ENCODE measurements around the gene CCDC183. TPM values are rescaled to one million over a fixed set of nuclear protein-coding genes. Genes with fewer than 3 reads are reported as not detected.
A peak's percentile ranks its signal among the peaks of the same experiment; 100 is the strongest.
"Not testable (repeated sequence)": the region's sequence is repeated elsewhere in the genome, so short reads cannot be mapped to it uniquely, and the experiment has no call there.

Gene CCDC183
- total and polyA plus RNA-seq, 4 donors, result 0.38 to 4.6 (median 2.2) TPM

- peaks cover 0 to 3% (median 0%) of the 10 kb centered on the region in 3 donors for H3K27me3 ChIP-seq (ENCODE audit: control insufficient read depth in 3 of 3, insufficient read depth in 3 of 3, low read length in 2 of 3)
- no peak for TF ChIP-seq CTCF (IDR thresholded peaks at IDR 0.05; ENCODE audit: control extremely low read depth, extremely low read depth)
- DNase-seq (no peak), ATAC-seq (ENCODE audit: insufficient read depth, low FRiP score) (no peak)
- no peak overlapping the region for H3K4me3 ChIP-seq
- H3K9me3 ChIP-seq (ENCODE audit: control insufficient read depth in 4 of 4, insufficient read depth in 3 of 4, low read length in 3 of 4), result no peaks in the 10 kb centered on the region
- H3K27ac ChIP-seq (ENCODE audit: low read depth in 1 of 2, low read length in 1 of 2), result no peak overlapping the region
- peaks cover 0 to 2% (median 0%) of the 10 kb centered on the region in 5 donors for H3K4me1 ChIP-seq (ENCODE audit: control insufficient read depth in 5 of 5, insufficient read depth in 5 of 5, low read length in 5 of 5)
- WGBS, 2 donors, result 89 to 90% methylated on average over 14 of the region's 14 CpGs
- no peak overlapping the region for H3K9ac ChIP-seq (ENCODE audit: insufficient read depth in 1 of 2, low read length in 2 of 2)
- H3K36me3 ChIP-seq (ENCODE audit: control insufficient read depth in 4 of 4, insufficient read depth in 4 of 4, low read length in 4 of 4), result no peaks in the 10 kb centered on the region
Measured at GRCh38 chr9:136763649-136764035, 32.5 kb upstream of the CCDC183 start.

- Histone ChIP-seq H3K9me3 (ENCODE audit: control insufficient read depth in 4 of 4, insufficient read depth in 3 of 4, low read length in 3 of 4) (no peaks in the 10 kb centered on the region), H3K36me3 (ENCODE audit: control insufficient read depth in 4 of 4, insufficient read depth in 4 of 4, low read length in 4 of 4) (no peaks in the 10 kb centered on the region), H3K27me3 (ENCODE audit: control insufficient read depth in 3 of 3, insufficient read depth in 3 of 3, low read length in 2 of 3) (peaks cover 0 to 3% (median 0%) of the 10 kb centered on the region in 3 donors), H3K4me1 (ENCODE audit: control insufficient read depth in 5 of 5, insufficient read depth in 5 of 5, low read length in 5 of 5) (peaks cover 0 to 2% (median 0%) of the 10 kb centered on the region in 5 donors), H3K4me3 (no peak within 1 kb of the TSS), H3K9ac (ENCODE audit: insufficient read depth in 1 of 2, low read length in 2 of 2) (no peak within 1 kb of the TSS), H3K27ac (ENCODE audit: low read depth in 1 of 2, low read length in 1 of 2) (no peak within 1 kb of the TSS)
- DNase-seq (no peak), ATAC-seq (ENCODE audit: insufficient read depth, low FRiP score) (no peak)
- WGBS, 2 donors, result 69 to 81% methylated on average over 14 of the region's 14 CpGs
- no peak for TF ChIP-seq CTCF (IDR thresholded peaks at IDR 0.05; ENCODE audit: control extremely low read depth, extremely low read depth)
Measured at GRCh38 chr9:136764301-136764891, 31.7 kb upstream of the CCDC183 start, which contains the start of gene LCN15. LCN15 (minus strand) TSS chr9:136764518; CDS start chr9:136764488, 30 bp downstream.

GRCh38 chr9:136765041-136765440, 31.1 kb upstream of the CCDC183 start:
- Histone ChIP-seq H3K27ac (ENCODE audit: low read depth in 1 of 2, low read length in 1 of 2) (no peak overlapping the region), H3K4me3 (no peak overlapping the region), H3K9ac (ENCODE audit: insufficient read depth in 1 of 2, low read length in 2 of 2) (no peak overlapping the region), H3K9me3 (ENCODE audit: control insufficient read depth in 4 of 4, insufficient read depth in 3 of 4, low read length in 3 of 4) (no peaks in the 10 kb centered on the region), H3K36me3 (ENCODE audit: control insufficient read depth in 4 of 4, insufficient read depth in 4 of 4, low read length in 4 of 4) (no peaks in the 10 kb centered on the region), H3K27me3 (ENCODE audit: control insufficient read depth in 3 of 3, insufficient read depth in 3 of 3, low read length in 2 of 3) (peaks cover 0 to 3% (median 0%) of the 10 kb centered on the region in 3 donors), H3K4me1 (ENCODE audit: control insufficient read depth in 5 of 5, insufficient read depth in 5 of 5, low read length in 5 of 5) (peaks cover 0 to 2% (median 0%) of the 10 kb centered on the region in 5 donors)
- DNase-seq (no peak), ATAC-seq (ENCODE audit: insufficient read depth, low FRiP score) (no peak)
- 90 to 94% methylated on average over 14 of the region's 14 CpGs for WGBS, 2 donors
- TF ChIP-seq CTCF (IDR thresholded peaks at IDR 0.05; ENCODE audit: control extremely low read depth, extremely low read depth), result no peak

- not testable (repeated sequence) for H3K4me3 ChIP-seq; H3K27ac ChIP-seq (ENCODE audit: low read depth in 1 of 2, low read length in 1 of 2); H3K9ac ChIP-seq (ENCODE audit: insufficient read depth in 1 of 2, low read length in 2 of 2); H3K27me3 ChIP-seq (ENCODE audit: control insufficient read depth in 3 of 3, insufficient read depth in 3 of 3, low read length in 2 of 3); H3K36me3 ChIP-seq (ENCODE audit: control insufficient read depth in 4 of 4, insufficient read depth in 4 of 4, low read length in 4 of 4); H3K9me3 ChIP-seq (ENCODE audit: control insufficient read depth in 4 of 4, insufficient read depth in 3 of 4, low read length in 3 of 4); ATAC-seq (ENCODE audit: insufficient read depth, low FRiP score); H3K4me1 ChIP-seq (ENCODE audit: control insufficient read depth in 5 of 5, insufficient read depth in 5 of 5, low read length in 5 of 5); DNase-seq
- WGBS, 2 donors, result 80 to 87% methylated on average over 14 of the region's 14 CpGs
Measured at GRCh38 chr9:136765745-136766409, 30.3 kb upstream of the CCDC183 start.

- H3K9ac ChIP-seq (ENCODE audit: insufficient read depth in 1 of 2, low read length in 2 of 2); H3K4me3 ChIP-seq; H3K9me3 ChIP-seq (ENCODE audit: control insufficient read depth in 4 of 4, insufficient read depth in 3 of 4, low read length in 3 of 4); H3K4me1 ChIP-seq (ENCODE audit: control insufficient read depth in 5 of 5, insufficient read depth in 5 of 5, low read length in 5 of 5); ATAC-seq (ENCODE audit: insufficient read depth, low FRiP score); H3K36me3 ChIP-seq (ENCODE audit: control insufficient read depth in 4 of 4, insufficient read depth in 4 of 4, low read length in 4 of 4); H3K27ac ChIP-seq (ENCODE audit: low read depth in 1 of 2, low read length in 1 of 2); H3K27me3 ChIP-seq (ENCODE audit: control insufficient read depth in 3 of 3, insufficient read depth in 3 of 3, low read length in 2 of 3): not testable (repeated sequence)
- 46 to 57% methylated on average over 17 to 18 of the region's 18 CpGs for WGBS, 2 donors
- DNase-seq, result peak in 2 of 3 donors; percentile 23 to 42
Measured at GRCh38 chr9:136766410-136767120, 29.6 kb upstream of the CCDC183 start.

Measured in lung (tissue), 12 donors.